GM13977 (cell line): ENCODE data around the gene MAGEB4.
"Not testable (repeated sequence)": the region's sequence is repeated elsewhere in the genome, so short reads cannot be mapped to it uniquely, and the experiment has no call there.

Experiments
- DNase-seq: peaks from one replicate; pipeline ENCODE4 v3.0.0; 2012; ENCODE audit warnings: low spot score
- CTCF ChIP-seq: IDR thresholded peaks from 2 replicates; pipeline ENCODE4 v1.5.1; 2012; ENCODE audit warnings: mild to moderate bottlenecking, control low read depth; ENCODE audit not compliant: insufficient read depth; ENCODE audit errors: extremely low read depth, missing control alignments
- in situ Hi-C: fragments of 300-500 bp; cut with MboI; formaldehyde crosslinking; loops from one replicate; pipeline ENCODE4 v1.12.0; 2022; ENCODE audit warnings: low sequenced_read_pairs, low pct_unique_long_range_greater_than_20kb, mixed read lengths, inconsistent platforms; ENCODE audit not compliant: unreplicated experiment

Gene MAGEB4

GRCh38 chrX:30241724-30242415 is at the start of gene MAGEB4:
Gene MAGEB4 (plus strand): TSS chrX:30242000. CDS start chrX:30242136, 136 bp downstream.
- in situ Hi-C loops: no loop called here
- TF ChIP-seq CTCF: no peak
- no peak for DNase-seq

GRCh38 chrX:30193910-30194309 is 47.9 kb upstream of the MAGEB4 start:
- in situ Hi-C loops, DNase-seq: not testable (repeated sequence)

GRCh38 chrX:30196322-30196721 is 45.5 kb upstream of the MAGEB4 start:
- no peak for DNase-seq
- TF ChIP-seq CTCF: peak; percentile 28

GRCh38 chrX:30212172-30212571 is 29.6 kb upstream of the MAGEB4 start:
- no peak for TF ChIP-seq CTCF
- DNase-seq: no peak
- in situ Hi-C loops: no loop called here

More at GRCh38 chrX:30196322-30196721, 45.5 kb upstream of the MAGEB4 start:
- in situ Hi-C loops: no loop called here

GRCh38 chrX:30215357-30215843 is 26.4 kb upstream of the MAGEB4 start, which contains the start of gene MAGEB2:
Gene MAGEB2 (plus strand): TSS chrX:30215563. CDS start chrX:30218581, 3,018 bp downstream.
- no peak for DNase-seq
- no peak for TF ChIP-seq CTCF
- in situ Hi-C loops: no loop called here

GRCh38 chrX:30217465-30217864 is 24.3 kb upstream of the MAGEB4 start:
- no peak for DNase-seq
- no peak for TF ChIP-seq CTCF
- in situ Hi-C loops: no loop called here

GRCh38 chrX:30219372-30219771 is 22.4 kb upstream of the MAGEB4 start:
- in situ Hi-C loops: no loop called here
- no peak for TF ChIP-seq CTCF
- DNase-seq: no peak
